Measurements from ENCODE around the gene RGS7BP.

DNA sequence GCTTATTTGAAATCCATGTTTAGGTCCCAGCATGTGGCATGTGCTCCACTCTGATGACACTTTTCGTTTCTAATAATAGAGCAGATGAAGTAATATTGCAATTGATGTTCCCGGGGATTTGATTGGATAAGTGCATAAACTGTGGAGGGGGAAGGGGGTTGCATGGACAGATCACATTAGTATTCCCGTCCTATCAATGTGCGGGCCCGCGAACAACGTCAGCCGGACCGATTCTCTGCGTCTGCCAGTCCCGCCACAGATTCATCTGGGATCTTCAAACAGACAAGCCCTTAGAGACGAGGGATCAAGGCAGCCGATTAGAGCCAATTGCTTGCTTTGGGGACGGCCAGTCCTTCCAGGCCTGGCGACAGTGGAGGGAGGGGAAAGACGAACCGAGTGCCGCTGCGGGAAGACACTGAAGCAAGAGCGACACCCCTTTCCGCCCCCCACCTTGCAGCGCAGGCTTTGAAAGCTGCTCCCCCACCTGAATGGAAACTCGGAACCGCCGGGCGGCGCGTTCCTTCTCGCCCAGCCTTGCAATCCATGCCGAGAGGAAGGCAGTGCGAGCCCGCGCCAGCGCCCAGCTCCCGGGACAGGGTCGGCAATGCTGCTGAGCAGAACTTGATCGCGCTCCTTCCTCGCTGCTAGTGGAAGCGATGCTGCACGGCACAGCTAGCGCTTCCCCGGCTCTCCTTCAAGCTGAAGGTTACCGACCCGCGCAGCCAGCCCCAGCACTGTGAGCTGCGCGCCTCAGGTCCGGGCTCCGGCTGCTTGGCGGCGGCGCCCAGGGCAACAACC lies at the start of gene RGS7BP:
- TF ChIP-seq ZNF546 (CRISPR knock-in tag; conservative IDR thresholded peaks at IDR 0.05) = no peak
- TF ChIP-seq CTCF (CRISPR knock-in tag; IDR thresholded peaks at IDR 0.05) = no peak
- TF ChIP-seq SNAPC2 (CRISPR knock-in tag; IDR thresholded peaks at IDR 0.05) = no peak
- TF ChIP-seq SOX5 (CRISPR knock-in tag; IDR thresholded peaks at IDR 0.05; ENCODE audit: borderline replicate concordance) = no peak
- TF ChIP-seq CBX2 (IDR thresholded peaks at IDR 0.05; ENCODE audit: low read depth, low read length) = no peak
- TF ChIP-seq CBX2 (CRISPR knock-in tag; IDR thresholded peaks at IDR 0.05; ENCODE audit: low read depth) = no peak
- TF ChIP-seq ERF (CRISPR knock-in tag; IDR thresholded peaks at IDR 0.05) = no peak
- no peak for TF ChIP-seq IKZF1 (IDR thresholded peaks at IDR 0.05)
- no peak for TF ChIP-seq ZNF234 (CRISPR knock-in tag; conservative IDR thresholded peaks at IDR 0.05)
- TF ChIP-seq, protein P1, sequence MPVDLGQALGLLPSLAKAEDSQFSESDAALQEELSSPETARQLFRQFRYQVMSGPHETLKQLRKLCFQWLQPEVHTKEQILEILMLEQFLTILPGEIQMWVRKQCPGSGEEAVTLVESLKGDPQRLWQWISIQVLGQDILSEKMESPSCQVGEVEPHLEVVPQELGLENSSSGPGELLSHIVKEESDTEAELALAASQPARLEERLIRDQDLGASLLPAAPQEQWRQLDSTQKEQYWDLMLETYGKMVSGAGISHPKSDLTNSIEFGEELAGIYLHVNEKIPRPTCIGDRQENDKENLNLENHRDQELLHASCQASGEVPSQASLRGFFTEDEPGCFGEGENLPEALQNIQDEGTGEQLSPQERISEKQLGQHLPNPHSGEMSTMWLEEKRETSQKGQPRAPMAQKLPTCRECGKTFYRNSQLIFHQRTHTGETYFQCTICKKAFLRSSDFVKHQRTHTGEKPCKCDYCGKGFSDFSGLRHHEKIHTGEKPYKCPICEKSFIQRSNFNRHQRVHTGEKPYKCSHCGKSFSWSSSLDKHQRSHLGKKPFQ (CRISPR knock-in tag; IDR thresholded peaks at IDR 0.05; ENCODE audit: insufficient replicate concordance) = no peak
- TF ChIP-seq MBD4 (IDR thresholded peaks at IDR 0.05; ENCODE audit: borderline replicate concordance, low read length) = no peak
